GM18870 (cell line): Measurements from ENCODE around the gene LRRC56.

Experiments
- ATAC-seq: cut with Tn5 transposase; IDR thresholded peaks from one replicate; pipeline ENCODE4 v1.9.1; 2021; ENCODE audit warnings: moderate library complexity; ENCODE audit not compliant: unreplicated experiment

The LRRC56 gene

DNA sequence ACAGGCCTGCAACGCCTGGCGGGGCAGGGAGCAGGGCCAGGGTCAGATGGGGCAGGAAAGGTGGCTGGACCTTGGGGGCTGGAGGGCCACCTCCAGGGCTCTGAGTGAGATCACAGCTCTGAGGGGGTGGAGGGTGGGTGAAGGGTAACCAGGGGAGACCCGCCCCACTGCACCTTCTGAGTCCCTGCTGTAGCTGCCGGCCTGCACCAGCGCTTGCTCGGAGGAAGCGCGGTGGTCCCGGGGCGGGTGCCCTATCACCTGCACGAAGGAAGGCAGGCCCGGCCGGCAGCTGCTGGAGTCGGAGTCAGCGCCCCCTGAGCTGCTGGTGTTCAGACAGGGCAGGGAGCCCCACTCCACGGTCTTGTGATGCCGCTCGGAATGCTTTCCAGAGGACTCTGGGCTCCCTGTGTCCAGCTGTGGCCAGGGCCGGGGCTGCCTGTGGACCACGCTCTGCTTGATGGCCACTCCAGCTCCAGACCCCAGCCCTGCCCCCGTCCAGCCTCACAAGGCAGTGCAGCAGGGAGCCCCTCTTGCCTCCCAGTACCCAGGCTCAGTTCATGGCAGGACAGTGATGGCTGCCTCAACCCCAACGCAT, 19.4 kb downstream of the LRRC56 start:
- no peak for ATAC-seq

DNA sequence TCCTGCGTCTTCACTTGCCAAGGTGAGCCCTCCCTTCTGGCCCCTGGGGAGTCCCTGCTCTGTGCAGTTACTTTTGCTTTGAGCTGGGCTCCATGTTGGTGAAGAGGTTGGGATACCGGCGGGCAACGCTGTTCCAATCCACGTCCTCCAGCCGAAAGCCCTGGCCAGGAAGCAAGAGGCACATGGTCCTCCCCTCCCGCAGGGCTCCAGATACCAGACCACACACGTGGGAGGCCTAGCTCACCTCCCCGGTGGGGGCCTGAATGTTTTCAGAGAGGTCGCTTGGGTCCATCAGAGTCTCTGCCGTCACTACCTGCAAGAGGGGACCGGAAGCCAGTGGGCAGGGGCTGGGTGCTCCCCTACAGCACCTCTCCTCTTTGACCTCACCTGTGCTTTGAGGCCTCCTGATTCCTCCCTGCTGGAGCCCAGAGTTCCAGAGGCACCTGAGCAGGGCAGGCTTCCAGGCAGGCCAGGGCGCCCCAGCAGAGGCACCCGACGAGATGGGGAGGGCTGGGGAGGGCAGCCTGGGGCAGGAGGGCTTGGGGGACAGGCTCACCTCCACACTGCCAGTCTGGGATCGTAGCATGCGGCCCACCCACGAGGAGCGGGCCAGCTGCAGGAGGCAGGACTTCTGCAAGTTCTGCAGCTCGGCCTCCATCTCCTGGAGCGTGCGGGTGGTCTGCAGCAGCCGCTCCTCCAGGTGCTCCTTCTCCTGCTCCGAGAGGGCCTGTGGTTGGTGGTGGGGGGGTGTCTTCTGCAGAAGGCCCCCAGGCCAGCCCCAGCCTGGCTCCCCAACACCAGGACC, 20.2 kb downstream of the LRRC56 start:
- no peak for ATAC-seq

DNA sequence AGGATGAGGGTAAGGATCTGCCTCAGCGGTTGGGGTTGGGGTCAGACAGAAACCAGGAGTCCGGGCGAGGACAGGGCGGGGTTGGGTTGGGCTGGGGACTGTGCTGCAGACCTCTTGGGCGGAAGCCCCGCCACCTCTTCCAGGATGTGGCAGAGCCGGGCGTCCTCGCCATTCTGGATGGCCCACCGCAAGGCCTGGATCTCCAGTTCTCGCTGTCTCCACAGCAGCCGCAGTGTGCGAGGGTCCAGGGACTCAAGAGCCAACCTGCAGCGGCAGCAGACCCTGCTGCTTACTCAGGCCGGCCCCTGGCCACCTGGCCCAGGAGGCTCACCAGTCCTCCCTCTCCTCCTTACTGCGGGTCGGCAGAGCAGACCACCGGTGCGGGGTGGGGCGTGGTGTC, 21.2 kb downstream of the LRRC56 start:
- no peak for ATAC-seq

DNA sequence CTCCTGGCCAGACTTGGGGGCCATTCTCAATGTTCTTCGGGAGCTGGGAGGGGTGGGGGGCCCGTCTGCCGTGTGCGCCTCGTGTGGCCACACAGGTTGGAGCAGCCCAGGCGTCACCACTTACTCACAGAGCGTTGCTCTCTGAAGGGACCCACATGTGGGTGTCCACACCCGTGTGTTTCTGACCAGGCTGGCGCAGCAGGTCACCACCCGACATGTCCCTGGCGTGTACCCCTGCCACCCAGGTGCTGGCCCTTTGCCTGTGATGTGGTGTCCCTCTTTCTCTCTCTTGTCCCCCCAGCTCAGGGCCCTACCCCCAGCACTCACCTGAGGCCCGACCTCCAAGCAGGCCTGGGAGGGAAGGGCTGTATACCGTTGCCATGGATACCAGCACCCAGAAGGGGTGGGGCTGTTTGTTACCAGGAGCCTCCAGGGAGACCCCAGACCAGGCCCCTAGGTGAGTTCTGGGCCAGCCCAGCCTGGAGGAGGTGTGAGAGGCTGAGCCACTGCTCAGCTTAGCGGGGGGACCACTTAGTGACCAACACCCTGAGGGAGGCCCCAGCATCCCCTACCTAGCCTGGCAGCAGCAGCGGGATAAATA, 21.8 kb downstream of the LRRC56 start:
- no peak for ATAC-seq

DNA sequence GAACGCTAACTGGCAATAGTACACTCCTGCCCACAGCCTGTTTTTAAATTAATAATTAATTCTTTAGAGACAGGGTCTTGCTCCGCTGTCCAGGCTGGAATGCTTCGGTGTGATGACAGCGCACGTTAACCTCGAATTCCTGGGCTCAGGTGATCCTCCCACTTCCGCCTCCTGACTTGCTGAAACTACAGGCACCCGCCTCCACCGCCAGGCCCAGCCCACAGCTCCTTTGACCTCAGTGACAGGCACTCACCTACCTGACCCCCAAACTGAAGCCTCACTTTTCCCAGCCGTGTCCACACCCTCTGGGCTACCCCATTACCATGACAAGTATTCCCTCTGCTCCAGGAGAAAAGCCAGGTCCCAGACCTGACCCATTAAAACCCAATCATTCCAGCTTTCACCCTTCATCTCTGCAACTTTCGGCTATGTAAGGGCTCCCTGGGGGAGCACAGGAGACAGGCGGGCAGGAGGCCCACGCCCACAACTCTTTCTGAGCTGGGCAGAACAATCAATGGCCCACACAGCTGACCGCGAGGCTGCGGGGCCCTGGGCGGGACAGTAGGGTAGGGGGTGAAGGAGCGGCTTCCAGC, 22.5 kb downstream of the LRRC56 start:
- ATAC-seq, result no peak

DNA sequence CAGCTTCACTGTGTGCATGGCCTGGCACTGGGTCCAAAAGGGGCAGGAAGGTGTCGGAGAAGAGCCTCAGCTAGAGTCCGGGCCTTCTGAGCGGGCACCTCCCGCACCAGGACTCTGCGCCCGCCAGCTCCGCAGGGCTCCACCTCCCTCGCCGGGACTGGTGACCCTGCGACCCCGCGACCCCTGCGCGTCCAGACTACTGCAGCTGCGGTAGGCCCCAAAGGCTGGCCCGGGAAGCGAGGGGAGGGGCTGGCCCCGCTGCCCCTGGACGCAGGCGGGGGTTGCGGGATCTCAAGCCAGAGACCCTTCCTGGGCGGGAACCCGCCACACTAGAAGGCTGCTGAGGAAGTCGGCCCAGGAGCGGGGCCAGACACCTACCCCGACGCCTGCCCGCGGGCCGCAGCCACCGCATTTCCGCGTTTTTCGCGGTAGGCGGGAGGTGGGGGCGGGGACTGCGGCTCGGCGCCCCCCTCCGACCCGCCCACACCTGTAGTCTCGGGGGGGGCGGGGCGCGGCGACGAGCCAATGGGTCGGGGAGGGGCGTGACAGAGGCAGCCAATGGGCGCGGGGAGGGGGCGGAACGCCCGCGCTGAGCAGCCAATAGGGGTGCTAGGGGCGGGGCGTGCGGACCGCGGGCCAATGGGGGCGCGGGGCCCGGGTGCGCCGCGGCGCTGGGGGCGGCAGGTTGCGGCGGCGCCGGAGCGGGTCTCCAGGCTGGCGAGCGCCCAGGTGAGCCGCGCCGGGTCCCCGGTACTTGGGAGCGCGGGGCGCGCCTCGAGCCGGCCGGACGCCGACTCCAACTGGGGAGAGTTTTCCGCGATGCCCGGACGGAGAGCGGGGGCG, 23.2 kb downstream of the LRRC56 start, which contains the start of the genes LMNTD2 and RASSF7:
Gene LMNTD2, minus strand, starts transcription at position 434 of the 843 bp plus-strand sequence. Its CDS starts 22 bp downstream, at position 412.
Gene RASSF7, plus strand, starts transcription at position 666 of the 843 bp plus-strand sequence. CDS start 799 bp downstream, outside the sequence.
- no peak for ATAC-seq

DNA sequence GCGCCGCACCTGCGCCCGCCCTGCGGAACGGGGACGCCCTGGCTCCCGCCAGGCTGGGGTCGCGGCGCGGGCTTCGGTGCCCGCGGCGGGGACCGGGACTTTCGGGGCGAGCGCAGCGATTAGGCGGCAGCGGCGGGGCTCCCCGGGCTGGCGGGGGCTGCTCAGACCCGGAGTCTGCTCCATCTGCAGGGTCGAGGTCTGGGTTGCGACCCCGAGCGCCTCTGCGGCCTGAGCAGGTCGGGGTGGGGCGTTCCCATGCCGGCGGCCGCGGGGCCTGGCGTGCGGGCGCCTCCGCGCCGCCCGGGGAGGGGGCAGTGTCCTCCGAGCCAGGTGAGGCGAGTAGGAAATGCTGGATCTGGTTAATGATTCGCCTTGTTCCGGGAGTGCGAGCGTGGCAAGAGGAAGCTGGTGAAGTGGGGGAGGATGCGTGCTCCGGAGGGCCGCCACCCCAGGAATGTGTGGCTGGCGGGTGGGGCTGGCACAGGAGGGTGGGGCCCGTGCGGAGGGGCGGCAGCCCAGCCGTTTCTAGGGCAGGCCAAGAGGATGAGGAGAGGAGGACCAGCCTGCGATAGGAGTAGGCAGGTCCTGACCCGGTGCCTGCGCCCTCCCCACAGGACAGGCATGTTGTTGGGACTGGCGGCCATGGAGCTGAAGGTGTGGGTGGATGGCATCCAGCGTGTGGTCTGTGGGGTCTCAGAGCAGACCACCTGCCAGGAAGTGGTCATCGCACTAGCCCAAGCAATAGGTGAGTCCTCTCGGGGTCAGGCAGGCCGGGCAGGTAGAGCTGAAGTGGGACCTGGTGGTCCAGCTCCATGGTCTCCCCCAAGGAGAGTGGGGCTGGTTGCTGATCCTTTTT, 24.0 kb downstream of the LRRC56 start:
- no peak for ATAC-seq

DNA sequence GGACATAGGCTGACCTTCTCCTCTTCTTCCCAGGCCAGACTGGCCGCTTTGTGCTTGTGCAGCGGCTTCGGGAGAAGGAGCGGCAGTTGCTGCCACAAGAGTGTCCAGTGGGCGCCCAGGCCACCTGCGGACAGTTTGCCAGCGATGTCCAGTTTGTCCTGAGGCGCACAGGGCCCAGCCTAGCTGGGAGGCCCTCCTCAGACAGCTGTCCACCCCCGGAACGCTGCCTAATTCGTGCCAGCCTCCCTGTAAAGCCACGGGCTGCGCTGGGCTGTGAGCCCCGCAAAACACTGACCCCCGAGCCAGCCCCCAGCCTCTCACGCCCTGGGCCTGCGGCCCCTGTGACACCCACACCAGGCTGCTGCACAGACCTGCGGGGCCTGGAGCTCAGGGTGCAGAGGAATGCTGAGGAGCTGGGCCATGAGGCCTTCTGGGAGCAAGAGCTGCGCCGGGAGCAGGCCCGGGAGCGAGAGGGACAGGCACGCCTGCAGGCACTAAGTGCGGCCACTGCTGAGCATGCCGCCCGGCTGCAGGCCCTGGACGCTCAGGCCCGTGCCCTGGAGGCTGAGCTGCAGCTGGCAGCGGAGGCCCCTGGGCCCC, 24.8 kb downstream of the LRRC56 start:
- no peak for ATAC-seq

DNA sequence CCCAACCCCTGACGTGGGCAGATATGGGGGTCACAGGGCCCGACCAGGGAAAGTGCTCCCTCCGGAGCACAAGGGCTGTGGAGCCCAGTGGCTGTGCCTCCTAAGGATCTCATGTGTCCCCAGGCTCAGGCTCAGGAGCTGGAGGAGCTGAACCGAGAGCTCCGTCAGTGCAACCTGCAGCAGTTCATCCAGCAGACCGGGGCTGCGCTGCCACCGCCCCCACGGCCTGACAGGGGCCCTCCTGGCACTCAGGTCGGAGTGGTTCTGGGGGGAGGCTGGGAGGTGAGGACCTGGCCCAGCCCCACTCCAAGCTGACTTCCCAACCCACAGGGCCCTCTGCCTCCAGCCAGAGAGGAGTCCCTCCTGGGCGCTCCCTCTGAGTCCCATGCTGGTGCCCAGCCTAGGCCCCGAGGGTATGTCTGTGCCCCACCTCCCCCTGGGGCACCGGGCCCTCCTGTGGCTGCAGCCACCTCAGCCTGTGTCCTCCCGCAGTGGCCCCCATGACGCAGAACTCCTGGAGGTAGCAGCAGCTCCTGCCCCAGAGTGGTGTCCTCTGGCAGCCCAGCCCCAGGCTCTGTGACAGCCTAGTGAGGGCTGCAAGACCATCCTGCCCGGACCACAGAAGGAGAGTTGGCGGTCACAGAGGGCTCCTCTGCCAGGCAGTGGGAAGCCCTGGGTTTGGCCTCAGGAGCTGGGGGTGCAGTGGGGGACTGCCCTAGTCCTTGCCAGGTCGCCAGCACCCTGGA, 25.9 kb downstream of the LRRC56 start:
- ATAC-seq, result no peak

DNA sequence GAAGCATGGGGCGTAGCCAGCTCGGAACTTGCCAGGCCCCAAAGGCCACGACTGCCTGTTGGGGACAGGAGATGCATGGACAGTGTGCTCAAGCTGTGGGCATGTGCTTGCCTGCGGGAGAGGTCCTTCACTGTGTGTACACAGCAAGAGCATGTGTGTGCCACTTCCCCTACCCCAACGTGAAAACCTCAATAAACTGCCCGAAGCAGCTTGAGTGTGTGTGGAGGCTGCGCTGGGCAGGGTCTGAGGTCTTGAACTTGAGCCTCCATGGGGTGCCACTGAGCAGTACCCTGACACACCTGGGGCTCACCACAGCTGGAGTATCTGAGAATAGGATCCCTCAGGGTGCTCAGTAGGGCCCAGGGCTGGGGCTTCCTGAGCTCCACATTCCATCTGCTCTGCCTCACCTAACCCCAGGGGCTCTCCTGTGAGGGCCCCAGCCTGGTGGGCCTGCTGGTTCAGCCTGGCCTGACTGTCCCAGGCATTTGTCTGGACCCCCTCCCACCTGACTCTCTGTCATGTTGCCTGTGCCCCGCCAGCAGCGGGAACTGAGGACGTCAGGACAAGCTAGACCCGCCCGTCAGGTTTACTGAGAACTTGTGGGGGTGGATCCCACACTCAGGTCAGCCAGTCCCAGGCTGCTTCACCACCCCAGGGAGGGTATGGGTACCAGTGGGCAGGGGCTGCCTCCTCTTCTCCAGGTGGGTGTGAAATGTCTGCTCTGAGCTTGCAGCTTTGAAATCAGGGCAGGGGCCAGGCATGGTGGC, 26.7 kb downstream of the LRRC56 start:
- ATAC-seq, result no peak

DNA sequence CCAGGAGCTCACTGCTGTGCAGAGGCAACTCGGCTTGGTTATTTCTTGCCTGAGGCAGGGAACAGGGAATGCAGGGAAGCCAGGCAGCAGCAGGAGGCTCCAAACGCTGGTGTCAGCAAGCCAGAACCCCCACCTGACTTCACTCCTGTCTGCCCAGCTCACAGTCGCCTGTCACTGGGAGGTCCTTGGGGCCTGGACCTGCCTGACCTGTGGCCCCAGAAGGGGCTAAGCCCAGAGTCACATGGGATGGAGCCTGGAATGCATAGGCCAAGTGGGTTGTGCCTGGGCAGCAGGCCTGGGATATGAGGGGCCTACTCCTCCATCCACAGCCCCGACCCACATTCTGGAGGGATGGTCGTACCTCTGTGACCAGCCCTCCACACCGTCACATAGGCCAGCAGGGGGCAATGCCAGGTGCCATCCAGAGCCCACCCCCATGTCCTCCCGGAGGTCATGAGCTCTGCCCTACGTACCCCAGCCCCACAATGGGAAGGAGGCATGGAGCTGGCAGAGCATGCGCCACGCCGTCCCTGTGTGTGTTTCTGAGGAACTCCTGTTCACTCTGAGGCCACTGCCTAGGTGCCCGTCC, 28.7 kb downstream of the LRRC56 start:
- ATAC-seq, result no peak

DNA sequence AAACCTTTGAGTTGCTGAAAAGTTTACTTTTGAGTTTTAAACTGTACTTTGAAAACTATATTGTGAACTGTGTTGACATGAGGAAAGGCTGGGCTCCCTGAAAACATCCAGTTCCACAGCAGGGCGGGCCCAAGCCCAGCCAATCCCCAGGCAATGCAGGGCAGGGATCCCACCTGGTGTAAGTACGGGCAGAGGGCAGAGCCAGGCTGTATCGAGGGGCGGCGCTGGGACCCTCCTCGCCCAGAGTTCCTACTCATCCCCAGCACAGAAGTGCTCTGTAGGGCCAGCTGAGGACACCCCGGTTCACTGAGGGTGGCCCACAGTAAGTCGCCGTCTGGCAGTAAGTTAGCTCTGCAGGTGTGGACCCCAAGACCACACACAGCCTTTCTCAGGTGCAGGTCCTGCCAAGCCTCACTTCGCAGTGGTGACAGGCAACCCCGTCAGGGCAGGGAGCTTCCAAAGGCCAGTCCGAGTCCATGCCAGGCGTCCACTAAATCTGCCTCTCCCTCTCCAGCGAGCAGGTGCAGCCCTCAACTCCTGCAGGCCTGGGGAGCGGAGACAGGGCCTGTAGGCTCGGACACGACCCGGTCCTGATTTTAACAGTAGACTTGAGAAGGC, 29.8 kb downstream of the LRRC56 start:
- ATAC-seq, result no peak

DNA sequence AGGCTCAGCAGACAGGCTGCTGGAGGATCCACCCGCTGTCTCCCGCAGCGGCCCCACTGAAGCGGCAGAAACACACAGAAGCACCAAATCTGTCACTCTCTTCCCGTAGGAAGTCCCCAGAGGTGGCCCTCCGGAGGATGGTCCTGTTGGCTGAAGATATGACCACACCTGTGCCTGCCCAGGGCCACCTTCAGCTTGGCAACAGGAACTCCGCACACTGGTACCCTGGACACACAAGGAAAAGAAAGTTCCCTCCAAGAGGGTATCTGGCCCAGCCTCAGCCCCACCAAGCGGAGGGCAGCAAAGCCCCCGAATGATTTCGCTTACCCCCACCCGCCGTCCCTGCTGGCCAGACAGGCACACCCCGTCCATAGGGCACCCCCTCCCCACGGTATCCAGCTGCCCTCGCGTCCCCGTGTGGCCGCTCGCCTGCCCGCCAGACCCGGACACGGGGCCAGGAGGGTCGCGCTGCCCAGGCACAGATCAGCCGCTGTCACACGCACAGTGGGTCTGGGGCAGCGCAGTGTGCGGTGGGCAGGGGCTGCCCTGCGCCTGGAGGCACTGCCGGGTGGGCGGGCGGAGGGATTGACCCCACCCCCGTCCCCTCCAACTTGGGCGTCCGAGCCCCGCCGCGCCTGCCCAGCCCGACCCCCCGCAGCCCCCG, 30.4 kb downstream of the LRRC56 start:
- ATAC-seq, result no peak

DNA sequence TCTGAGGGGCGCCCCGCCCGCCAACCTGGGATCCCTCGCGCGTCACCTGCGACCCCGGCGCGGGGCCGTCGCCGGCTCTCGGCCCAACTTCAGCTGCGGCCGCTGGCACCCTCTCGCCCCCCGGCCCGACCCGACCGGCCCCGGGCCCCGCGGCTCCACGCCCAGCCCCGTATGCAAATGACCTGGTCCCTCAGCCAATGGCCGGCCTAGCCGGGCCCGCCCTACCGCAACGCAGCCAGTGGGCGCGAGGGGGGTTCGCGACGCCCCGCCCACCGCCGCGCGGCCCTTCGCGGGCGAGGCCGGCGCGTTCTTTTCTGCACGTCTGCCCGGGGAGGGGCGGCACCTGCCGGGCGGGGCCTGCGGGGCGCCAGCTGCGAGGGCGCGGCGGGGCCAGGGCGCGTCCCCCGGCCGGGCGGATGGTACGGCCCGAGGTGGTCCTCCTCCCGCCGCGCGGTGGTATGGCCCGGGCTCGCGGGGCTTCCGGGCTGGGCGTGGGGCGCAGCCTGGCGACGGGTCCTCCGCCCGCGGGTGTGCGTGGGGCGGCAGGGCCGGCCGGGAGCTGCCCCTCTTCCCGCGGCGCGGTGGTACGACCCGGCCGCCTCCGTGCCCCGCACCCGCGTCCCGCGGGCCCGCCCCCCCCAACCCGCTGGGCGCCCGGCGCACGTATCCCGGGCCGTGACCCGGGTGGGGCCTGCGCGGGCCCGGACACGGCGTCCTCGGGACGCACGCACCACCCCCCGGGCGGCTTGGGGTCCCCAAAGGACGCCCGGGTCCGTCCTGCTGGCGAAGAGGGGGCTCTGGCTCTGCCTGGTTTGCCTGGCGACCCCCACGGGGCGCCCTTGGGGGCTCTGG, 31.2 kb downstream of the LRRC56 start:
- ATAC-seq, result peak; percentile 69

DNA sequence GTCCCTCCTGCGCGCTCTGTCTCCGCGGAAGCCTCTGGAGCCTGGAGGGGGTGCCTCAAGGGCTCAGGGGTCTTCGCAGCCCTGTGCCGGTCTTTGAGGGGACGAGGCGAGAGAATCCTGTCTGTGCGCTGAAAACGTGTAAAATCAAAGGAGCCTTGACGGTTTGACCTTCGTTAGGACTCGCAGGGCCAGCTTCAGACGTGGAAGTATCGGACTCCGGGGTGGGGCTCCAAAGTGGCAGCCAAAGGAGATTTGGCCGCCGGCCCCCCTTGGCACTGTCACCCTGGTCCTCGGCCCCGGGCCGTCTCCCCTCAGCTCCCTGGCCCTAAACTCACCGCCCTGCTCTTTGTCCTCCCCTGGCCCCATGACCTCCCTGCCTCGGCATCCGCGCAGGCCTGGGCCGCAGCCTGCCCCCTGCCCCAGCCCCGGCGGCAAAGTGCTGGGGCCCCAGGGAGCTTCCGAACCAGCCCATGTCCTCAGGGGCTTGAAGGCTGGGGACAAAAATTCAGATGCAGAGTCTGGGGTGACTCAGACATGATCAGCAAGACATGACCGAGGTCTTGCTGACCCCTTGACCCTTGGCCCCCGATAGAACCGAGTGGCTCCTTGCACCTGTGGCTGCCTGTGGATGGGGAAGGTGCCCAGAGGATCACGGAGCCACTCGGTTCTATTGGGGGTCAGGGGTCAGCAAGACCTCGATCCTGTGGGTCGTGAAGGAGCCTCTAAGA, 32.0 kb downstream of the LRRC56 start:
- no peak for ATAC-seq
